ENCODE data around the gene ABCC8. TPM values are rescaled to one million over a fixed set of nuclear protein-coding genes. Genes with fewer than 3 reads are reported as not detected.
A peak's percentile ranks its signal among the peaks of the same experiment; 100 is the strongest.

Gene ABCC8
- 0.32 TPM in 1 of 2 replicates, not detected in the other for total RNA-seq (2014; rRNA removed; shearing (Covaris generic))
- polyA plus RNA-seq (2015; cell fraction: cytosol; rRNA removed) = not detected in 2 replicates
- polyA plus RNA-seq (2015; cell fraction: nucleus; rRNA removed) = 0.17 TPM in 1 of 2 replicates, not detected in the other

DNA sequence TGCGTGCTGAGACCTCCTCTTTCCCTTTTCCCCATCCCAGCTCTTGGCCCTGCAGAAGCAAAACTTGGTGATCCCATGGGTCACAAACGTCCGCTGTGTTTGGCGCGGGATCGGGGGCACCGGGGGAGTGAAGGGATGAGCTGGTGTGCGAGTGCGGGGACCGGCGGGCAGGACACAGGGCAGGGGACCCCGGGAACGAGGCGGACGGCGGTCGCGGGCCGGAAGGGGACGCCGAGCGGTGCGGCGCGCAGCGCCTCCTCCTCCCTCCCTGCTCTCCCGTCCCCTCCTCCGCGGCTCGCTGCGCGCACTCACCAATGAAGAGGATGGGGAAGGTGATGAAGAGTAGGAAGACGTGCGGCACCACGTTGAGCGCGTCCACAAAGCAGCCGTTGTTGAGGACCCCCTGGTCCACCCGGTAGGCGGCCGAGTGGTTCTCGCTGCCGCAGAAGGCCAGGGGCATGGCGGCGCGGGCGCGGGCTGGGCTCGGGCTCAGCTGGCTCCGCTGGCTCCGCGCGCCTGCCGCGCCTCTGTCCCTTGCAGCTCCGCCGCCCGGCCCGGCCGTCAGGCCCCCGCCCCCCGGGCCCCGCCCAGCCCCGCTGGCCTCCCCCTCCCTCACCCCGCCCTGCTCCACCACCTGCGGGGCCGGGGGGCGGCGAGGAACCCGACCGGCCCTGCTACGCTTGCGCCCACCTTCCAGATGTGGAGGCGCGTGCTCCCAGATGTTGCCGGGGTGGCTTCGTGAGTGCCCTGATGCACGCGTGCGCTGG is at the start of gene ABCC8:
ABCC8 (minus strand) TSS at position 529 of the 767 bp plus-strand sequence; CDS start at position 460, 69 bp downstream.
- DNase-seq (ENCODE audit: low read depth, low spot score) = no peak

DNA sequence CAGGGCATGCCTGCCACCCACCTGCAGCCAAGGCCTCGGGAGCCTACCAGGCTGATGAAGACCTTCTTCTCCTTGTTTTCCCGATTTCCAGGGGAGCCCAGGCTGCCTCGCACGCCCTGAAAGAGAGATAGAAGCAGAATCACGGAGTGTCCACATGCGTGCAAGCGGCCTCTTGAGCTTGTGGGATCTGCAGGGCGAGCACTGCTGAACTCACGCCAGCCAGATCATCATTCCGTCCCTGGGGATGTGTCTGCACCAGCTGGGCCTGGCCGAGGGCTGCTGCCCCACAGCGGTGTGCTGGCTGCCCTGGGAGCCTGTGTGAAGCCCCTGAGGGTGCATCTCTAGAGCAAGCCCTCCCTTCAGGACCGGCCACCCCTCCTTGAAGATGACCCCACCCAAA is 49.7 kb upstream of the ABCC8 start:
- no peak for DNase-seq (ENCODE audit: low read depth, low spot score)
- in situ Hi-C loops (cut with HindIII; ENCODE audit: low pct_unique_long_range_greater_than_20kb, low sequenced_read_pairs) = no loop called here

More for the DNA sequence above, at the start of gene ABCC8:
- in situ Hi-C loops (cut with HindIII; ENCODE audit: low pct_unique_long_range_greater_than_20kb, low sequenced_read_pairs) = no loop called here

DNA sequence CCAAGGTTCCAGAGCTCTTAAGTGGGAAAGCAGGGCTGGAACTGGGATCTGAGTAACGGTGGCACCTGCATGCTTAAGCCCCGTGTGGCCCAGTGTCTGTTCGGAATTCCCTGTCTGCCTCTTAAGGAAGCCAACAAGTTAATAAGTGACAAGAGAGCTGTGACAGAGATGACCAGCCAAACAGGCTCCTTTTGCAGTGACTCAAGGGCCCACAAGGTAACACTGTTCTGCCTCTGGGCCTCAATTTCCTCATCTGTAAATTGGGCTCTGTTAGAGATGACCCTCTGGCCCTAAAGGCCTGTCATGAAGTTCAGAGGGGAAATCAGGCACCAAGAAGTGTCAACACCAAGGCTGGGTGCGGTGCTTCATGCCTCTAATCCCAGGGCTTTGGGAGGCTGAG is 48.9 kb upstream of the ABCC8 start:
- in situ Hi-C loops (cut with HindIII; ENCODE audit: low pct_unique_long_range_greater_than_20kb, low sequenced_read_pairs) = no loop called here
- DNase-seq (ENCODE audit: low read depth, low spot score) = no peak

DNA sequence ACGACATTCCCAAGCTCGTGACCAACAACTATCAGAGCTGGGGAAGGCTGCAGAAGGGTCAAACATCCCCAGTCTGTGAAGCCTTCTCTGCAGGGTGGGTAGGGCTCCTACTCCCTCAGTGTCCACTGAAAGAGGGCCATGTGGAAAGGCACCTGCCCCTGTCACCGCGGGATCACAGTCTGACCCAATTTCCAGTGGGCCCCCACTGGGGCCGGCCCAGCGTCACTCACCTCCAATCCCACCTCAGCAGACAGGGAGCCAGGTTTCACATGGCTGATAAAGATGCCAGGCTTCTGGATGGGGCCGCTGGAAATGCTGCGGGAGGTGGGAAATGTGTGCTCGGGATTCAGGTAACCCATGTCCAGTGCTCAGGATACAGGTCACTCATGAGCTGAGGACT is 47.6 kb upstream of the ABCC8 start:
- DNase-seq (ENCODE audit: low read depth, low spot score) = no peak
- in situ Hi-C loops (cut with HindIII; ENCODE audit: low pct_unique_long_range_greater_than_20kb, low sequenced_read_pairs) = no loop called here

DNA sequence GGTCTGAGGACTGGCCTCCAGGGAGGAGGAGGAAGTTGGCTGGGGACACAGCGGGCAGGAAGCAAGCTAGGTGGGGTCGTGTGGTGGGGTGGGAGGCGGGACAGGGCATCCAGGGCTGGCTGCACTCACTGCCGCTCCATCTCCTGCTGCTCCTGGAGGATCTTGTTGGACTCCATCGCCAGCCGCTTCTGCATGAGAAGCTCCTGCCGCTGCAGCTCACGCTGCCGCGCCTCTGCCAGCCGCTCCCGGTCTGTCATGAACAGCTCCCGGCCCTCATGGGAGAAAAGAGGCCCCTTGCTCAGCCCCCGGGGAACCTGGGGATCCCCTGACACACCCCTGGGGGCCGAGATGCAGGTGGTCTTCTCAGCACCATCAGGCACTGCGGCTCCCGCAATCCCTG is 46.0 kb upstream of the ABCC8 start:
- no peak for DNase-seq (ENCODE audit: low read depth, low spot score)
- in situ Hi-C loops (cut with HindIII; ENCODE audit: low pct_unique_long_range_greater_than_20kb, low sequenced_read_pairs) = no loop called here

DNA sequence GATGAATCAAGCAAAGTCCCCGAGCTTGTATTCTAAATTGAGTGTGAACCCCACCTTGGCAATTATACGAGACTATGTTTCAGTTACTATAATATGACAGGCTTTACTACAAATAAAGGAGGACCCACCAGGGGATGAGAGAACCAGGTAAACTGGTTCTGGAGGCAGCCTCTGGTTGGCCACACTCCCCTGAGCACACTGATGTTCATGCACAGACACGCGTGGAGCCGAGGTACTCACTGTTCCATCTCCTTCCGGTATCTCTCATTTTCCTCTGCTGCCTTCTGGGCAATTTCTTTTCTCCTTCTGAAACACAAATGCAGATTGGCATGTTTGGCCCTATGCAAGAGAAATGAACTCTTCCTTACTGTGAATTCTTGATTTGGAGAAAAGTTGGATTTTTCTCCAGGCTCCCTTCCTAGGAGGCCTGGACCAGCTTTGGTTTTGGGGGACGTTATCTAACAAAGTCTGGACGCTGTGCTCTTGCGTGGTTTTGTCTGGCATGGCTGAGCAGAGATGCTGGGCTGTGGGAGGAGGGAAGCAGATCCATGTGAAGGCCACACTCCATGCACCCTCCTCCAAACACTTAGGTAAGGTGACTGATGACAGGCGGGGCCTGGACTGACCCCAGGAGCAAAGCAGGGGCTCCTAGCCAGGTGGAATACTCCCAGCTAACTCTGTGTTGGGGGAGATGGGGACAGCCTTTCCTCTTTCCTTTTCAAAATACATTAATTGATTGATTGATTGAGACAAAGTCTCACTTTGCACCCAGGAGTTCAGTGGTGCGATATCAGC is 44.7 kb upstream of the ABCC8 start:
- DNase-seq (ENCODE audit: low read depth, low spot score) = no peak
- in situ Hi-C loops (cut with HindIII; ENCODE audit: low pct_unique_long_range_greater_than_20kb, low sequenced_read_pairs) = no loop called here

DNA sequence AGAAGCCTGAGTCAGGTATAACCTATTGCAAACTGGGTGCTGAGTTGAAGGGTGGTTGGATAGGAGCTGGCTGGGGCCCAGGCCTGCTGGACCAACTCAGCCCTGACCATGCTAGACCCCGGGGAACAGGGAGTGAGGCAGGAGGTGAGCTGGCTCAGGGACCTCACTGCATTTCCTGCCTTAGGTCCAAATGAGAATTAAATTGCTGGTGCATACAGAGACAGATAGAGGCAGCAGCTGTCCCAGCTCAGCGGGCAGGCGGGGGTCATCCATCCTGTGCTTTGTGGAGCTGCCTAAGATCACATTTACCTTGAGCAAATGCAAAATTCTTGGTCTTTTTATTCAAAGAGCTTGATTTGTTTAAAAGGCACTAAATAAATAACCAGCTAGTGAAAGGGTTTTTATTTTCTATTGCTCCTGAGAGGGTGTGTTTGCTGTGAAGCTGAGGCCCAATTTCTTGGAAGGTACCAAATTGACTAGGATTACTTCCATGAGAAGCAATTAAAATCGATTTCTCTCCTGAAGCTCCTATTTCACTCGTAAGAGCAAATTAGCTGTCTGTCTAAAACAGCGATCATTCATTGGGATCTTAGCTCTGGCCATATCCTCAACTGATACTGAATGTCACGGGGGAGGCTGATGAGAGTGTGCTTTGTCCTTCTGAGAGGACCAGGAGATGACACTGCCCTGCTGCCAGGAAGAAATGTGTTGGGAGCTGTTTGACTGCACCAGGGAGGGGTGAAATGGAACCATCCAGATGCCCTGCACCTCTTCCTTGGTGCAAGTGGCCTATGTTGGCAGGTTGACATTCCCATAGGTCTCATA is 42.6 kb upstream of the ABCC8 start:
- no peak for DNase-seq (ENCODE audit: low read depth, low spot score)
- in situ Hi-C loops (cut with HindIII; ENCODE audit: low pct_unique_long_range_greater_than_20kb, low sequenced_read_pairs) = no loop called here

DNA sequence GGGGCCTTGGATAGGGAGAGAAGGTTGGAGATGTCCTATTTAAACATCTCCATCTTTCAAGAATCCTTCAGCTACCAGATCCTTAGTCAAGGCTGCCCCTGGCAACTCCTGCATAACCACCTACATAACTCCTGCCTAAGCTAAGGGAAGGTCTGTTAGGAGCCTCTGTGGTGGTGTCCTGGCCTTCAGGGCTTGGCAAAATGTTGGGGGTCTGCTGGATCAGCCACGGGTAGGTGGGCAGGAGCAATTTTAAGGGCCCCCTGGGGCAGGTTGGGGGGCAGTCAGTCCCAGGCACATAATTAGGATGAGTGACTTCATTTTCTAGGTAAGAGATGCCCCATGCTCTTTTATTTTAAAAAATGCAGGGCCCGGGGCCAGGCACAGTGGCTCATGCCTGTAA is 41.7 kb upstream of the ABCC8 start:
- no peak for DNase-seq (ENCODE audit: low read depth, low spot score)
- in situ Hi-C loops (cut with HindIII; ENCODE audit: low pct_unique_long_range_greater_than_20kb, low sequenced_read_pairs) = no loop called here

DNA sequence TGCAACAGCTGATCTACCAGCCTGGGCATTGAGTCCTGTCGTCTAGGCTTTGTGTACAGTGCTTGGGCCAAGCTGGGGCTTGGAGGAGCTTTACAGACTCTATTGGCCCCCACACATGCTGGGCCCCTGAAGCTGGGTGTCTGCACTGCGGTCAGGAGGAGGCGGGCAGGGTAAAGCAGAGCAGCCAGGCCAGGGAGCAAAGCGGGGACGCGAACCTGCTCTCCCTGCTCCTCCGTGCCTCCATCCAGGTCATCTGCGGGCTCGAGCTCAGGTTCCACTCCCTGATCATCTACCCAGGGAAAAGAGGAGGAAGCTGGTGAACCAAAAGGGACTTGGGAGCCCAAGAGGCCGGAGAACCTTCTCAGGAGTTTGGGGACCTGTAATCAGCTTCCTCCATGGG is 40.5 kb upstream of the ABCC8 start:
- in situ Hi-C loops (cut with HindIII; ENCODE audit: low pct_unique_long_range_greater_than_20kb, low sequenced_read_pairs) = no loop called here
- DNase-seq (ENCODE audit: low read depth, low spot score) = no peak

DNA sequence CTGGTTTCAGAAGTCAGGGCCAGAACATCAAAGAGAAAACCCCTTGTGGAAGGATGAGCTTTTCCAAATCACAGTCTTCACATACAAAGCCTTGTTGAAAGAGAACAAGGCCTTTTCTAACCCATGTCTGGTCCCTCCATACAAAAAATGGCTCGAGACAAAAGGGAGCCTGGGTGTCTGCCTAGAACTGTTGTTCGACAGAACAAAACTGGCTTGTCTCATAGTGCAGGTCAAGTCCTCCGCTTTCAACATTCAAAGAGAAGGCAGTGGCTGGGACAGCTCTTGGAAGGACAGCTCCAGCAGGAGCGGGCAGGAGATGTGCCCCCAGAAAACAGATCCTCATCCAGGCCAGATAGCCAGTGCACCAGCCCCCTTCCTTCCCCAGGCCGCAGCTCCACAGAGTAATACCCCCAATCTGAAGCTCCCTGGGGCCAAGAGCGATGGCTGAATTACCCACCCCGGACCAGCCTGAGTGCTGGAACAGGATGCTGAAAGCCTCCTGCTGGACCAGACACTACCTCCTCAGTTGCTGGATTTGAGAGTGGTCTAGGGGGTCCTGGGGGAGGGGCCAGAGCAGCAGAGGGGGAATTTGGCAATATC is 40.0 kb upstream of the ABCC8 start:
- DNase-seq (ENCODE audit: low read depth, low spot score) = no peak
- in situ Hi-C loops (cut with HindIII; ENCODE audit: low pct_unique_long_range_greater_than_20kb, low sequenced_read_pairs) = no loop called here

DNA sequence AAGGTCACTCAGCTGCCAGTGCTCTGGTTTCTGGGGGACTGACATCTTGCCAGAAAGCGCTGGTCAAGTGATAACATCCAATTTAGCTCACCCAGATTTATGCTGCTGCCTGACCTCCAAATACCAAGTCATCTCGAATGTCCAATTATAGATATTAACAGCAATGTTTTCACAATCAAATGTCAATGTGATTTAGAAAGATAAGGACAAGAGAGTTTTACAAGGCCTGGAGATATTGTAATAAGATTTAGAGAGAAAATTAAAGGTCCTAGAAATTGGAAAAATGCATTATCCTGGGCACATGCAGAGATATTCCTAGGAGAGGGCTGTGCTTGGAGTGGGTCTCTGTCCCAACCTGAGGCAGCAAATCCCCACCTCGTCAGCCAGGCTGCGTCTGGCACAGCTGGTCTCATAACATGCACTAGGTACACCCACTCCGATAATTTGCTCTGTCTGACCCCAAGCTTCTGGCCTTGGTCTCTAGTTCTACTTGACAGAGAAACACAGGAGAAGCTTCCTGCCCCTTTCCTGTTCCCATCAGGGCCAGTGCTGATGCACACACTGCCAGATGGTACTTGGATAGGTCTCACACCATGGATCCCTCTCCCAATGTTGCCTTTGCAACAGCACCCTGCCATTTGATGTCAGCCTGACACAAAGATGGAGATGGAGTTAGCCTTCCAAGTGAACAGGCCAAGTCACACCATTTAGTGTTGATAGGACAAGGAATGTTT is 39.0 kb upstream of the ABCC8 start:
- no peak for DNase-seq (ENCODE audit: low read depth, low spot score)
- in situ Hi-C loops (cut with HindIII; ENCODE audit: low pct_unique_long_range_greater_than_20kb, low sequenced_read_pairs) = no loop called here

DNA sequence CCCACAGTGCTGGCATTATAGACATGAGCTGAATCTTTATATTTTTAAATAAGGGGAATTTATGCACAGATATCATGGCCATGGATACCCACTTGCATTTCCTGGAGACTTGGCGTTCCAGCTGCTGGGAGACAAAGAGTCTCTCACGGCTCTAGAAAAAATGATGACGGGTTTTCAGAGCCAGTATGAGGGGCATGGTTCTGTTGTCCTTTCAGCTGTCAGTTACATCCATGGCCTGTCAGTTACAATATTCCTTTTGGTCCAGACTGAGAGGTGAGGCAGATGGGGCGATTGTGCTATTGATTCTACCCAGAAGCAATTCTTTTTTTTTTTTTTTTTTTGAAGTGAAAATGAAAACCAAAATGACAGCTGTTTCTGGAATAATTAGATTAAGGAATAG is 37.8 kb upstream of the ABCC8 start:
- DNase-seq (ENCODE audit: low read depth, low spot score) = no peak

DNA sequence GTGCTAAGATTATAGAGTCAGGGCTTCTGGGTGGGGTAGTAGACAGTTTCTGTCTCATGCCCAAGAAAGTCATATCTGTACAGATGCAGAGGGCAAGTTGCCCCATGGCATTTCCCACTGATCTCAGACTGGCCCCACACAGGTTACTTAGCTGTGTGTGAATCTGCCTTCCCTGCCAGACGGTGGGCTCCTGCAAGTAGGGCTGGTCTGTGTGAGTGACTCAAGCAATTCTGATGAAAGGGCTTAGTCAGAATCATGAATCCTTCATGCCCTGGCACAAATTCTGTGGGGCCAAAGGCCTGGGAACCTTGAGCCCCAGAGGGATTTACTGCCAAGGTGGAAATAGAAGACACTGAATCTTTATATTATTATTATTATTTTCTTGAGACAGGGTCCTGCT is 37.2 kb upstream of the ABCC8 start:
- in situ Hi-C loops (cut with HindIII; ENCODE audit: low pct_unique_long_range_greater_than_20kb, low sequenced_read_pairs) = no loop called here
- no peak for DNase-seq (ENCODE audit: low read depth, low spot score)

More for the DNA sequence above, 37.8 kb upstream of the ABCC8 start:
- in situ Hi-C loops (cut with HindIII; ENCODE audit: low pct_unique_long_range_greater_than_20kb, low sequenced_read_pairs) = no loop called here

DNA sequence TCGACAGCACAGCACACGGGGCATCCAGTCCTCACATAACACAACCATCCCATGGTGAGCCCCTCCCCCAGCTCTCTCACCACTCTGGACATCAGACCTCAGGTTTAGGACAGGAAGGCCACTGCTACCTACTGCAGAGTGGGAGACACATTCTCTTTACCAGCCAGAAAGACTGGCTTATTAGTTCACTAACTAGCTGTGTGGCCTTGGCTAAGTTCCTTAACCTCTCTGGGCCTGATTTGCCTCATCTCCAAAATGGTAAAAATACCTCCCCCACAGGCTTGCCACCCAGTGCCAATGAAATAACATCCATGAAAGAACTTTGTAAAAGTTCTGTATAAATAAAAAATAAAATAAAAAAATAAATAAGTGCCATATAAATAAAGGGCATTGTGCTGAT is 35.5 kb upstream of the ABCC8 start:
- no peak for DNase-seq (ENCODE audit: low read depth, low spot score)
- in situ Hi-C loops (cut with HindIII; ENCODE audit: low pct_unique_long_range_greater_than_20kb, low sequenced_read_pairs) = no loop called here

DNA sequence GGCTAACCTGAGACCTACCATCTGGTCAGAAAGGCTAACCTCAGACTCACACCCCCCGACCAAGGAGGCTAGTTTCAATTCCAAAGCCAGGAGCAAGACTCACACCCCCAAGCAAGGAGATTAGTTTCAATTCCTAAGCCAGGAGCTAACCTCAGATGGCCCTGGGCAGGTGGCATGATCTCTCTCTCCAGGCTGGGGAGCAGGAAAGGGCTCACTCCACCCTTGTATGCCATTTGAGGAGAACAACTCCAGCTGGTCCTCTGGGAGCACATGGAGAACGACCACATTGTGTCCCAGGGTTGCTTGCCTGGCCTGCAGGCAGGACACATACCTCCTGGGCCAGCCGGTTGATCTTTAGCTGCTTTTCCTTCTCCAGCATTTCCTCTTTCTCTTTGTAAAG is 34.9 kb upstream of the ABCC8 start:
- DNase-seq (ENCODE audit: low read depth, low spot score) = peak; percentile 16
- in situ Hi-C loops (cut with HindIII; ENCODE audit: low pct_unique_long_range_greater_than_20kb, low sequenced_read_pairs) = no loop called here

DNA sequence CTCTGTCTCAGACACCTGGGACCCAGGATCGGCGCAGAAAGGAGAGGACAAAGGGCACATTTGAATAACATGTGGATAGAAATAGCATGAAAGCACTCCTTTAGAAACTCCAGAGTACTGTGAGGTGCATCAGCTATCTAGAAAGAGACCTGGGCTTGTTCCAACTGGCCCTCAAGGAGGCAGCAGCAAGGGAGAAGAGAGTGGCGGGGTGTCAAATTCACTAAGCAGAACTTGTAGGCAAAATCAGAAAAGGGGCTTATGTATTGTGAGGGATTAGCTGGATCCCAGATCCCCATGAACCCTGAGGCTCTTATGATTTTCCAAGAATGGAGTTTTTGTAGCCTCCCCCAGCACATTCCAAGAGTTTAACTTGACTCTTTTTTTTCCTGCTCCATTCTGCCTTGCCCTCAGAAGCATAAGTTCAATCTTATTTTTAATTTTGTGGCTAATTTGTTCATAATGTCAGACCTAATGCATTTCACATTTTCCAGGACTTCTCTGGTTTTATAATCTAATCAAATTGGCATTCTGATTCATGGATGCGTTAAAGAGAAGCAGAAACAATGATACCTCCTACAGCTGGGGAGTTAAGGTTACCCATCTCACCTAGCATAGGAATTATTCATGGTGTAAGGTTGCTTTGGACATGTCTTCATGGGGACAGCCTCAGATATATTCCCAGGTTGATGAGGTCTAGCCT is 34.0 kb upstream of the ABCC8 start:
- DNase-seq (ENCODE audit: low read depth, low spot score) = no peak
- in situ Hi-C loops (cut with HindIII; ENCODE audit: low pct_unique_long_range_greater_than_20kb, low sequenced_read_pairs) = no loop called here
